ENCODE data around the gene NUTM2E.
"Not testable (repeated sequence)": the region's sequence is repeated elsewhere in the genome, so short reads cannot be mapped to it uniquely, and the experiment has no call there.

NUTM2E gene

GRCh38 chr10:79826496-79827215, at the start of gene NUTM2E:
Gene NUTM2E (plus strand): TSS chr10:79826739. CDS start chr10:79841741, 15,002 bp downstream.
- peak; percentile 74 for DNase-seq (ENCODE audit: low spot score)

- not testable (repeated sequence) for DNase-seq (ENCODE audit: low spot score)
Measured at GRCh38 chr10:79777997-79778396, 48.5 kb upstream of the NUTM2E start.

- DNase-seq (ENCODE audit: low spot score), result peak; percentile 41
Measured at GRCh38 chr10:79779310-79779938, 47.1 kb upstream of the NUTM2E start.

GRCh38 chr10:79779992-79780391, 46.5 kb upstream of the NUTM2E start:
- DNase-seq (ENCODE audit: low spot score), result not testable (repeated sequence)

- not testable (repeated sequence) for DNase-seq (ENCODE audit: low spot score)
Measured at GRCh38 chr10:79781584-79781983, 45.0 kb upstream of the NUTM2E start.

- not testable (repeated sequence) for DNase-seq (ENCODE audit: low spot score)
Measured at GRCh38 chr10:79787455-79787952, 39.0 kb upstream of the NUTM2E start.

GRCh38 chr10:79789351-79789750, 37.2 kb upstream of the NUTM2E start:
- not testable (repeated sequence) for DNase-seq (ENCODE audit: low spot score)

- not testable (repeated sequence) for DNase-seq (ENCODE audit: low spot score)
Measured at GRCh38 chr10:79791906-79792517, 34.5 kb upstream of the NUTM2E start.

- not testable (repeated sequence) for DNase-seq (ENCODE audit: low spot score)
Measured at GRCh38 chr10:79799337-79799736, 27.2 kb upstream of the NUTM2E start.

GRCh38 chr10:79805857-79806256, 20.7 kb upstream of the NUTM2E start:
- not testable (repeated sequence) for DNase-seq (ENCODE audit: low spot score)

- DNase-seq (ENCODE audit: low spot score), result not testable (repeated sequence)
Measured at GRCh38 chr10:79811895-79812294, 14.6 kb upstream of the NUTM2E start.

GRCh38 chr10:79816290-79816689, 10.2 kb upstream of the NUTM2E start:
- DNase-seq (ENCODE audit: low spot score), result not testable (repeated sequence)

- not testable (repeated sequence) for DNase-seq (ENCODE audit: low spot score)
Measured at GRCh38 chr10:79823387-79823786, 3.2 kb upstream of the NUTM2E start.

- DNase-seq (ENCODE audit: low spot score), result not testable (repeated sequence)
Measured at GRCh38 chr10:79825587-79826011, 940 bp upstream of the NUTM2E start.

- DNase-seq (ENCODE audit: low spot score), result peak; percentile 5
Measured at GRCh38 chr10:79826131-79826495, 426 bp upstream of the NUTM2E start.

- DNase-seq (ENCODE audit: low spot score), result not testable (repeated sequence)
Measured at GRCh38 chr10:79833833-79834232, 7.3 kb downstream of the NUTM2E start.

GRCh38 chr10:79835891-79836290, 9.4 kb downstream of the NUTM2E start:
- not testable (repeated sequence) for DNase-seq (ENCODE audit: low spot score)

GRCh38 chr10:79836891-79837290, 10.4 kb downstream of the NUTM2E start:
- not testable (repeated sequence) for DNase-seq (ENCODE audit: low spot score)

- DNase-seq (ENCODE audit: low spot score), result not testable (repeated sequence)
Measured at GRCh38 chr10:79838441-79838840, 11.9 kb downstream of the NUTM2E start.

GRCh38 chr10:79853191-79853854, 26.8 kb downstream of the NUTM2E start:
- DNase-seq (ENCODE audit: low spot score), result not testable (repeated sequence)

- DNase-seq (ENCODE audit: low spot score), result not testable (repeated sequence)
Measured at GRCh38 chr10:79862269-79862668, 35.7 kb downstream of the NUTM2E start.

GRCh38 chr10:79862803-79863202, 36.3 kb downstream of the NUTM2E start:
- not testable (repeated sequence) for DNase-seq (ENCODE audit: low spot score)

Measured in putamen (tissue), 1 donor.